Trophoblast cell (in vitro differentiated cells and primary cell): ENCODE measurements around the gene LIME1.

Experiments
- DNase-seq, 2 donors: peaks; one replicate each; pipeline ENCODE4 v3.0.0-alpha.2; 2016
- H2AFZ ChIP-seq: 2 replicates; pipeline ENCODE4 v1.6.1; 2013; ENCODE audit warnings: low read length, moderate library complexity, mild to moderate bottlenecking; ENCODE audit not compliant: insufficient read depth, poor library complexity
- H2AK5ac ChIP-seq: 2 replicates; pipeline ENCODE4 v1.6.1; 2013; ENCODE audit warnings: mild to moderate bottlenecking, low read length
- H2BK120ac ChIP-seq: 2 replicates; pipeline ENCODE4 v1.6.1; 2013; ENCODE audit warnings: low read length, mild to moderate bottlenecking, moderate library complexity; ENCODE audit not compliant: insufficient read depth, poor library complexity
- H2BK12ac ChIP-seq: 2 replicates; pipeline ENCODE4 v1.6.1; 2013; ENCODE audit warnings: mild to moderate bottlenecking, low read length, moderate library complexity
- H2BK5ac ChIP-seq: 2 replicates; pipeline ENCODE4 v1.6.1; 2013; ENCODE audit warnings: low read length, low read depth, moderate library complexity, mild to moderate bottlenecking; ENCODE audit not compliant: poor library complexity
- H3K14ac ChIP-seq: 2 replicates; pipeline ENCODE4 v1.6.1; 2013; ENCODE audit warnings: mild to moderate bottlenecking, low read length
- H3K18ac ChIP-seq: 2 replicates; pipeline ENCODE4 v1.6.1; 2013; ENCODE audit warnings: mild to moderate bottlenecking, low read length
- H3K23ac ChIP-seq: 2 replicates; pipeline ENCODE4 v1.6.1; 2013; ENCODE audit warnings: low read length
- H3K27ac ChIP-seq: 2 replicates; pipeline ENCODE4 v1.5.1; 2013; ENCODE audit warnings: low read depth, mild to moderate bottlenecking, inconsistent platforms, low read length, moderate library complexity
- H3K27me3 ChIP-seq: 2 replicates; pipeline ENCODE4 v1.6.1; 2013; ENCODE audit warnings: inconsistent platforms, mild to moderate bottlenecking, low read length, moderate library complexity; ENCODE audit not compliant: insufficient read depth
- H3K36me3 ChIP-seq, 2 experiments: 1 replicate in 1 of 2; 2 replicates in 1 of 2; pipeline ENCODE4 v1.6.1; 2013; ENCODE audit warnings: low read length in 2 of 2, mild to moderate bottlenecking in 2 of 2, moderate library complexity in 1 of 2; ENCODE audit not compliant: insufficient read depth in 2 of 2, control insufficient read depth in 1 of 2
- H3K4ac ChIP-seq: 2 replicates; pipeline ENCODE4 v1.6.1; 2013; ENCODE audit warnings: low read depth, mild to moderate bottlenecking, low read length, moderate library complexity
- H3K4me1 ChIP-seq, 2 experiments: 1 replicate in 1 of 2; 2 replicates in 1 of 2; pipeline ENCODE4 v1.6.1; 2013; ENCODE audit warnings: low read length in 2 of 2, mild to moderate bottlenecking in 2 of 2, moderate library complexity in 1 of 2; ENCODE audit not compliant: insufficient read depth in 2 of 2, control insufficient read depth in 1 of 2
- H3K4me2 ChIP-seq: 2 replicates; pipeline ENCODE4 v1.6.1; 2013; ENCODE audit warnings: inconsistent platforms, mild to moderate bottlenecking, low read length, moderate library complexity
- H3K4me3 ChIP-seq: 2 replicates; pipeline ENCODE4 v1.5.1; 2013; ENCODE audit warnings: mild to moderate bottlenecking, low read depth, low read length, inconsistent platforms
- H3K79me1 ChIP-seq: one replicate; pipeline ENCODE4 v1.6.1; 2013; ENCODE audit warnings: low read length
- H3K79me2 ChIP-seq: 2 replicates; pipeline ENCODE4 v1.6.1; 2013; ENCODE audit warnings: low read length, mild to moderate bottlenecking; ENCODE audit not compliant: control insufficient read depth, insufficient read depth, poor library complexity
- H3K9ac ChIP-seq: 2 replicates; pipeline ENCODE4 v1.6.1; 2013; ENCODE audit warnings: mild to moderate bottlenecking, low read length
- H3K9me3 ChIP-seq: 2 replicates; pipeline ENCODE4 v1.6.1; 2013; ENCODE audit warnings: low read depth, mild to moderate bottlenecking, control low read depth, inconsistent platforms, low read length; ENCODE audit not compliant: insufficient read depth
- H4K12ac ChIP-seq: 2 replicates; pipeline ENCODE4 v1.6.1; 2013; ENCODE audit warnings: low read depth, mild to moderate bottlenecking, low read length, moderate library complexity
- H4K8ac ChIP-seq: 2 replicates; pipeline ENCODE4 v1.6.1; 2013; ENCODE audit warnings: low read depth, mild to moderate bottlenecking, low read length, moderate library complexity
- H4K91ac ChIP-seq: one replicate; pipeline ENCODE4 v1.6.1; 2013; ENCODE audit warnings: low read depth, mild to moderate bottlenecking, low read length, moderate library complexity
- WGBS: extraction: QIAGEN DNeasy Blood & Tissue Kit; methylation state at CpG from one replicate; pipeline ENCODE4 v1.1.7; 2013; ENCODE audit warnings: missing lambda C conversion rate; ENCODE audit not compliant: insufficient read length, insufficient coverage; ENCODE audit errors: extremely low coverage; 5-methylcytosine and 5-hydroxymethylcytosine counted together

Gene LIME1

DNA sequence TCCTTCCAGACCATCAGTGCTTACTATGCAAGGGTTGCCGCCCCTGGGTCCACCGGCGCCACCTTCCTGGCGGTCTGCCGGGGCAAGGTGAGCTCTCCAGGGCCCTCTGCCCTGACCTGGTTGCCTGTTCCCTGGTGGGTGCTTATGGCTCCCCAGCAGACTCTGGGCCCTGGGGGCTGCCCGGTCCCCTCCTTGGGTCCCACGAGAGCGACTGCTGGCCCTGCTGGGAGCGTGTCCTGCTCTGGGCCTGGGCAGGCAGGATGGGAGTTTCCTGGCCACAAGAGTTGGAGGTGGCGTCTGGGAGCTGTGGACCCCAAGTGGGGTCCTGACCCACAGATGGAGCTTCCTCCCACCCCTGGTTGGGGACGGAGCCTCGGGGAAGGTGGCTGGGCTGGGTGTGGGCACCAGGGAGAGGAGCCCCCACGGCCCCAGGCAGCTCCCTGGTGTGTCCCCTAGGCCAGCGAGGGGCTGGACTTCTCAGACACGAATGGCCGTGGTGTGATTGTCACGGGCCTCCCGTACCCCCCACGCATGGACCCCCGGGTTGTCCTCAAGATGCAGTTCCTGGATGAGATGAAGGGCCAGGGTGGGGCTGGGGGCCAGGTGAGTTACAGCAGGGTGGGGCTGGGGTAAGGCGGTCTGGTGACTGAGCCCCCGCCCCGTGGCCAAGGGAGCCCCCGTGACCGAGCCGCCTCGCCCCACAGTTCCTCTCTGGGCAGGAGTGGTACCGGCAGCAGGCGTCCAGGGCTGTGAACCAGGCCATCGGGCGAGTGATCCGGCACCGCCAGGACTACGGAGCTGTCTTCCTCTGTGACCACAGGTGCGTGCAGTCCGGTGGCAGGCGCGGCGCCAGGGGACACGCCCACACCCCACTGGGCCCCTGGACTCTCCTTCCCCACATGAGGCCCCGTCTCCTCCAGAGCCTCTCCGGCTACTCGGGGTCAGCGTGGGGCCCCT, 47.1 kb upstream of the LIME1 start:
- no peak overlapping the region for H2BK120ac ChIP-seq
- H3K79me1 ChIP-seq: peaks cover 15% of the 10 kb centered on the region
- H4K91ac ChIP-seq: no peak overlapping the region
- no CpG with 5 or more reads among the region's 44 CpGs for WGBS
- no peak overlapping the region for H3K27ac ChIP-seq
- no peak overlapping the region for H2AFZ ChIP-seq
- peaks cover 0 to 2% of the 10 kb centered on the region in 2 experiments for H3K36me3 ChIP-seq
- no peaks in the 10 kb centered on the region for H3K27me3 ChIP-seq
- H3K9ac ChIP-seq: no peak overlapping the region
- no peaks in the 10 kb centered on the region for H3K79me2 ChIP-seq
- peaks cover 3% of the 10 kb centered on the region for H3K9me3 ChIP-seq
- H3K4me1 ChIP-seq: peaks cover 18 to 19% of the 10 kb centered on the region in 2 experiments
- no peak overlapping the region for H4K8ac ChIP-seq
- H3K18ac ChIP-seq: no peak overlapping the region
- H3K4ac ChIP-seq: no peak overlapping the region
- H3K14ac ChIP-seq: no peak overlapping the region
- DNase-seq: no peak
- H3K4me3 ChIP-seq: no peak overlapping the region
- H2BK12ac ChIP-seq: no peak overlapping the region
- no peak overlapping the region for H3K4me2 ChIP-seq
- H2AK5ac ChIP-seq: no peak overlapping the region
- H2BK5ac ChIP-seq: no peak overlapping the region
- no peak overlapping the region for H3K23ac ChIP-seq
- H4K12ac ChIP-seq: no peak overlapping the region

DNA sequence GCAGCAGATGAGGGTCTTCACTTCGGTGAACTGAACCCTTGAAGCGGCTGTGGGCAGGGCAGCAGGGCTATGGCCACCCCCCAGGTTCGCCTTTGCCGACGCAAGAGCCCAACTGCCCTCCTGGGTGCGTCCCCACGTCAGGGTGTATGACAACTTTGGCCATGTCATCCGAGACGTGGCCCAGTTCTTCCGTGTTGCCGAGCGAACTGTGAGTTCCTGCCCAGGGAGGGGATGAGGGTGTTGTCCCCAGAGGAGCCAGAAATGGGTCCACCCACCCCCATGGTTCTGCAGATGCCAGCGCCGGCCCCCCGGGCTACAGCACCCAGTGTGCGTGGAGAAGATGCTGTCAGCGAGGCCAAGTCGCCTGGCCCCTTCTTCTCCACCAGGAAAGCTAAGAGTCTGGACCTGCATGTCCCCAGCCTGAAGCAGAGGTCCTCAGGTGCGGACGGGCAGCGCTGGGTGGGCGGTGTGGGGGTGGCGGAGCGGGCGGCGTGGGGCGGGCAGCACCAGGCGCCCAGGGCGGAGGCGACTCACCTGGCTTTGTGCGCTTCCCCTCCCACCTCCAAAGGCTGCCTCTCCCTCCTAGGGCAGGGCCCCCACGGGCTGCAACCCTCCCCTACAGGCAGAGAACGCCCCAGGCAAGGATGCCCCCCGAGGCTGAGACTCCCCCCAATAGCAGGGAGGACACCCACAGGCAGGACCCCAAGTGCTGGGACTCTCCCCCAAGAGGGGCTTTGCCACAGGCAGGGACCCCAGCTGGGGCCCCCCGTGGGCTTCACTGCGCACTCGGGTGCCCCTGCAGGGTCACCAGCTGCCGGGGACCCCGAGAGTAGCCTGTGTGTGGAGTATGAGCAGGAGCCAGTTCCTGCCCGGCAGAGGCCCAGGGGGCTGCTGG, 46.2 kb upstream of the LIME1 start:
- peaks cover 3% of the 10 kb centered on the region for H3K9me3 ChIP-seq
- no peak overlapping the region for H2AFZ ChIP-seq
- no peak overlapping the region for H3K14ac ChIP-seq
- no peak overlapping the region for H4K12ac ChIP-seq
- H3K36me3 ChIP-seq: peaks cover 0 to 2% of the 10 kb centered on the region in 2 experiments
- H3K18ac ChIP-seq: no peak overlapping the region
- no peak overlapping the region for H3K23ac ChIP-seq
- no peak overlapping the region for H2BK12ac ChIP-seq
- H4K8ac ChIP-seq: no peak overlapping the region
- H3K79me2 ChIP-seq: no peaks in the 10 kb centered on the region
- no peak overlapping the region for H2AK5ac ChIP-seq
- H2BK5ac ChIP-seq: no peak overlapping the region
- no peak overlapping the region for H3K4ac ChIP-seq
- H3K27me3 ChIP-seq: no peaks in the 10 kb centered on the region
- no peak for DNase-seq
- no peak overlapping the region for H2BK120ac ChIP-seq
- H3K27ac ChIP-seq: no peak overlapping the region
- H3K4me1 ChIP-seq: peaks cover 18 to 19% of the 10 kb centered on the region in 2 experiments
- no peak overlapping the region for H3K4me3 ChIP-seq
- no CpG with 5 or more reads among the region's 40 CpGs for WGBS
- H3K79me1 ChIP-seq: peaks cover 15% of the 10 kb centered on the region
- no peak overlapping the region for H4K91ac ChIP-seq
- H3K9ac ChIP-seq: no peak overlapping the region
- no peak overlapping the region for H3K4me2 ChIP-seq

GRCh38 chr20:63690898-63691710, 45.4 kb upstream of the LIME1 start:
- Histone ChIP-seq H3K23ac (no peak overlapping the region), H3K27me3 (no peaks in the 10 kb centered on the region), H3K79me1 (peaks cover 13% of the 10 kb centered on the region), H3K9ac (no peak overlapping the region), H3K18ac (no peak overlapping the region), H4K12ac (no peak overlapping the region), H2BK120ac (no peak overlapping the region), H3K27ac (no peak overlapping the region), H3K4ac (no peak overlapping the region), H4K8ac (no peak overlapping the region), H3K36me3 (peaks cover 0 to 3% of the 10 kb centered on the region in 2 experiments), H4K91ac (no peak overlapping the region), H3K4me2 (no peak overlapping the region), H2AK5ac (no peak overlapping the region), H3K14ac (no peak overlapping the region), H3K79me2 (no peaks in the 10 kb centered on the region), H2BK5ac (no peak overlapping the region), H2BK12ac (no peak overlapping the region), H2AFZ (no peak overlapping the region), H3K4me3 (no peak overlapping the region), H3K9me3 (peaks cover 3% of the 10 kb centered on the region), H3K4me1 (peaks cover 14 to 15% of the 10 kb centered on the region in 2 experiments)
- no CpG with 5 or more reads among the region's 24 CpGs for WGBS
- DNase-seq: no peak
